SK-N-SH (cell line): ENCODE data around the gene CAPSL. TPM values are rescaled to one million over a fixed set of nuclear protein-coding genes. Genes with fewer than 3 reads are reported as not detected.

Experiments
- CTCF ChIA-PET: fragments of 300-600, 350-600 bp; formaldehyde crosslinking; extraction: SDS; loops from one replicate; lab custom pipeline; 2021; lab: Yijun Ruan, JAX
- POLR2A ChIA-PET: fragments of 350-600 bp; sonication (Branson Sonifier 250); formaldehyde crosslinking; extraction: SDS; loops from one replicate; lab custom pipeline; 2020; ENCODE audit warnings: antibody characterized with exemption, inconsistent platforms; lab: Yijun Ruan, JAX
- DNase-seq: peaks from one replicate; pipeline ENCODE4 v3.0.0; 2012
- H2AFZ ChIP-seq: fragments of 200-600 bp; sonication (generic); 2 replicates; pipeline ENCODE4 v1.8.1; 2016; ENCODE audit warnings: antibody characterized with exemption, mild to moderate bottlenecking, low read depth
- H3F3A ChIP-seq: fragments of 200-600 bp; sonication (generic); replicated peaks from 2 replicates; pipeline ENCODE3; 2016; ENCODE audit warnings: antibody characterized with exemption, mild to moderate bottlenecking; ENCODE audit not compliant: insufficient read depth
- H3K27ac ChIP-seq, 2 experiments: fragments of 200-500 bp in 1 of 2; fragments of 200-600 bp in 1 of 2; sonication (Bioruptor generic) in 1 of 2; sonication (generic), shearing (Covaris generic) in 1 of 2; 2 replicates each; pipeline versions ENCODE4 v1.5.1 to v1.6.1; 2014 to 2016; ENCODE audit warnings: low read depth in 2 of 2, inconsistent platforms in 1 of 2, low read length in 1 of 2, mild to moderate bottlenecking in 1 of 2, mixed read lengths in 1 of 2
- H3K27me3 ChIP-seq: fragments of 200-600 bp; sonication (generic), shearing (Covaris generic); 2 replicates; pipeline ENCODE4 v1.6.1; 2016; ENCODE audit warnings: mixed run types; ENCODE audit not compliant: insufficient read depth
- H3K36me3 ChIP-seq, 2 experiments: fragments of 200-500 bp in 1 of 2; fragments of 200-600 bp in 1 of 2; sonication (Bioruptor generic) in 1 of 2; sonication (generic) in 1 of 2; replicated peaks in 1 of 2; 2 replicates each; pipeline versions ENCODE3 to v1.5.1; 2014 to 2016; ENCODE audit warnings: low read length in 1 of 2, mild to moderate bottlenecking in 1 of 2; ENCODE audit not compliant: insufficient read depth in 2 of 2, control insufficient read depth in 1 of 2
- H3K4me1 ChIP-seq, 2 experiments: fragments of 200-500 bp in 1 of 2; fragments of 200-600 bp in 1 of 2; sonication (Bioruptor generic) in 1 of 2; sonication (generic), shearing (Covaris generic) in 1 of 2; 2 replicates each; pipeline versions ENCODE4 v1.5.1 to v1.6.1; 2014 to 2016; ENCODE audit warnings: low read depth in 1 of 2, low read length in 1 of 2, mixed run types in 1 of 2; ENCODE audit not compliant: insufficient read depth in 2 of 2, control insufficient read depth in 1 of 2
- H3K4me2 ChIP-seq: fragments of 200-600 bp; sonication (generic), shearing (Covaris generic); 2 replicates; pipeline ENCODE4 v1.6.1; 2017; ENCODE audit warnings: mixed run types
- H3K4me3 ChIP-seq, 2 experiments: fragments of 200-500 bp in 1 of 2; fragments of 200-600 bp in 1 of 2; sonication (Bioruptor generic) in 1 of 2; sonication (generic), shearing (Covaris generic) in 1 of 2; 2 replicates each; pipeline versions ENCODE4 v1.5.1 to v1.8.1; 2014 to 2016; ENCODE audit warnings: low read depth in 2 of 2, inconsistent platforms in 1 of 2, low read length in 1 of 2, mild to moderate bottlenecking in 1 of 2, mixed read lengths in 1 of 2, moderate library complexity in 1 of 2
- H3K79me2 ChIP-seq: fragments of 200-600 bp; sonication (generic); 2 replicates; pipeline ENCODE4 v1.8.1; 2017; ENCODE audit warnings: mild to moderate bottlenecking; ENCODE audit not compliant: insufficient read depth
- H3K9ac ChIP-seq: fragments of 200-600 bp; sonication (generic); 2 replicates; pipeline ENCODE4 v1.6.1; 2017; ENCODE audit warnings: mixed run types
- H3K9me2 ChIP-seq: fragments of 200-600 bp; sonication (generic); 2 replicates; pipeline ENCODE4 v1.6.1; 2017; ENCODE audit warnings: mixed run types
- H3K9me3 ChIP-seq: fragments of 200-600 bp; sonication (generic); 2 replicates; pipeline ENCODE4 v1.6.1; 2017; ENCODE audit warnings: mixed run types, mild to moderate bottlenecking, moderate library complexity
- H4K20me1 ChIP-seq: fragments of 200-600 bp; sonication (generic); 2 replicates; pipeline ENCODE4 v1.6.1; 2017; ENCODE audit warnings: mild to moderate bottlenecking, mixed run types; ENCODE audit not compliant: insufficient read depth
- EP300 ChIP-seq, 2 experiments: IDR thresholded peaks; 2 replicates each; pipeline versions ENCODE4 v1.4.0 to v1.6.1; 2012; ENCODE audit warnings: borderline replicate concordance in 1 of 2, low read depth in 1 of 2, low read length in 1 of 2
- FOXJ3 ChIP-seq: sonication (generic); formaldehyde crosslinking; IDR thresholded peaks from 2 replicates; pipeline ENCODE4 v1.5.1; 2020; ENCODE audit warnings: mild to moderate bottlenecking, missing genetic modification reagents
- GATA2 ChIP-seq: sonication (generic); formaldehyde crosslinking; IDR thresholded peaks from 2 replicates; pipeline ENCODE4 v1.5.0; 2020; ENCODE audit warnings: mild to moderate bottlenecking, missing genetic modification reagents
- MEF2A ChIP-seq: IDR thresholded peaks from 2 replicates; pipeline ENCODE4 v1.4.0; 2012; ENCODE audit warnings: low read depth, borderline replicate concordance
- RFX5 ChIP-seq: IDR thresholded peaks from 2 replicates; pipeline ENCODE4 v1.6.1; 2012; ENCODE audit warnings: mild to moderate bottlenecking, improper control_type of control experiment, low read length
- RXRA ChIP-seq: IDR thresholded peaks from 2 replicates; pipeline ENCODE4 v1.4.0; 2012; ENCODE audit warnings: low read depth, mild to moderate bottlenecking, borderline replicate concordance
- SMC3 ChIP-seq: IDR thresholded peaks from 2 replicates; pipeline ENCODE4 v1.6.1; 2012; ENCODE audit warnings: low read depth, low read length, improper control_type of control experiment
- TAF1 ChIP-seq: IDR thresholded peaks from 2 replicates; pipeline ENCODE4 v1.6.1; 2012; ENCODE audit warnings: low read depth, mild to moderate bottlenecking, low read length, moderate library complexity, borderline replicate concordance
- TEAD4 ChIP-seq: IDR thresholded peaks from 2 replicates; pipeline ENCODE4 v1.4.0; 2012; ENCODE audit warnings: mild to moderate bottlenecking, borderline replicate concordance; ENCODE audit not compliant: insufficient read depth
- USF1 ChIP-seq: IDR thresholded peaks from 2 replicates; pipeline ENCODE4 v1.4.0; 2012; ENCODE audit warnings: low read depth, borderline replicate concordance
- YY1 ChIP-seq: IDR thresholded peaks from 2 replicates; pipeline ENCODE4 v1.4.0; 2012; ENCODE audit warnings: low read depth, mild to moderate bottlenecking
- WGBS: methylation state at CpG from one replicate; pipeline ENCODE4 v1.1.6; 2017; ENCODE audit warnings: low lambda C conversion rate; 5-methylcytosine and 5-hydroxymethylcytosine counted together
- polyA plus RNA-seq, 3 experiments: library from polyadenylated mRNA; depleted of rRNA; stranded (reverse); fragments of >200 nt; gene quantifications; 2 replicates each; pipeline ENCODE4 v1.2.3, GENCODE V29; 2012
- TF ChIP-seq, protein P1 (sequence below): IDR thresholded peaks from 2 replicates; pipeline ENCODE4; 2012
- TF ChIP-seq, protein P2 (sequence below): fragments of 200-600 bp; sonication (generic); IDR thresholded peaks from 2 replicates; pipeline ENCODE4 v1.6.1; 2017; ENCODE audit warnings: antibody characterized with exemption, mild to moderate bottlenecking, moderate library complexity
- TF ChIP-seq, protein P3 (sequence below): IDR thresholded peaks from 2 replicates; pipeline ENCODE4 v1.6.1; 2012; ENCODE audit warnings: mild to moderate bottlenecking, low read depth, low read length, moderate library complexity
- TF ChIP-seq, protein P4 (sequence below): IDR thresholded peaks from 2 replicates; pipeline ENCODE4 v1.4.0; 2012; ENCODE audit warnings: low read depth, borderline replicate concordance

CAPSL gene
- polyA plus RNA-seq, 1 of the 3 experiments (the other 2 are of a cell fraction): 0.23 TPM

- TF ChIP-seq EP300 (IDR thresholded peaks at IDR 0.05; ENCODE audit: borderline replicate concordance in 1 of 2, low read depth in 1 of 2, low read length in 1 of 2) (peak; percentile 51 to 86; a peak in 2 of 4 replicates), TAF1 (no peak), FOXJ3 (no peak), USF1 (no peak), RXRA (peak; percentile 40; the same call in 1 of the 2 replicates), GATA2 (CRISPR knock-in tag) (no peak), RFX5 (no peak)
- TF ChIP-seq, protein P1, sequence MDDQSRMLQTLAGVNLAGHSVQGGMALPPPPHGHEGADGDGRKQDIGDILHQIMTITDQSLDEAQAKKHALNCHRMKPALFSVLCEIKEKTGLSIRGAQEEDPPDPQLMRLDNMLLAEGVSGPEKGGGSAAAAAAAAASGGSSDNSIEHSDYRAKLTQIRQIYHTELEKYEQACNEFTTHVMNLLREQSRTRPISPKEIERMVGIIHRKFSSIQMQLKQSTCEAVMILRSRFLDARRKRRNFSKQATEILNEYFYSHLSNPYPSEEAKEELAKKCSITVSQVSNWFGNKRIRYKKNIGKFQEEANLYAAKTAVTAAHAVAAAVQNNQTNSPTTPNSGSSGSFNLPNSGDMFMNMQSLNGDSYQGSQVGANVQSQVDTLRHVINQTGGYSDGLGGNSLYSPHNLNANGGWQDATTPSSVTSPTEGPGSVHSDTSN: peak; percentile 81
Measured at GRCh38 chr5:35884191-35884769, 54.1 kb downstream of the CAPSL start (continued).

GRCh38 chr5:35881758-35882157, 56.7 kb downstream of the CAPSL start:
- no peaks in the 10 kb centered on the region for H3K36me3 ChIP-seq
- POLR2A ChIA-PET: no interaction called here
- H3K9me2 ChIP-seq: no peaks in the 10 kb centered on the region
- no peak for TF ChIP-seq SMC3
- TF ChIP-seq YY1: no peak
- TF ChIP-seq, protein P2, sequence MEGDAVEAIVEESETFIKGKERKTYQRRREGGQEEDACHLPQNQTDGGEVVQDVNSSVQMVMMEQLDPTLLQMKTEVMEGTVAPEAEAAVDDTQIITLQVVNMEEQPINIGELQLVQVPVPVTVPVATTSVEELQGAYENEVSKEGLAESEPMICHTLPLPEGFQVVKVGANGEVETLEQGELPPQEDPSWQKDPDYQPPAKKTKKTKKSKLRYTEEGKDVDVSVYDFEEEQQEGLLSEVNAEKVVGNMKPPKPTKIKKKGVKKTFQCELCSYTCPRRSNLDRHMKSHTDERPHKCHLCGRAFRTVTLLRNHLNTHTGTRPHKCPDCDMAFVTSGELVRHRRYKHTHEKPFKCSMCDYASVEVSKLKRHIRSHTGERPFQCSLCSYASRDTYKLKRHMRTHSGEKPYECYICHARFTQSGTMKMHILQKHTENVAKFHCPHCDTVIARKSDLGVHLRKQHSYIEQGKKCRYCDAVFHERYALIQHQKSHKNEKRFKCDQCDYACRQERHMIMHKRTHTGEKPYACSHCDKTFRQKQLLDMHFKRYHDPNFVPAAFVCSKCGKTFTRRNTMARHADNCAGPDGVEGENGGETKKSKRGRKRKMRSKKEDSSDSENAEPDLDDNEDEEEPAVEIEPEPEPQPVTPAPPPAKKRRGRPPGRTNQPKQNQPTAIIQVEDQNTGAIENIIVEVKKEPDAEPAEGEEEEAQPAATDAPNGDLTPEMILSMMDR: no peak
- no peak for TF ChIP-seq MEF2A
- H3K9me3 ChIP-seq: no peaks in the 10 kb centered on the region
- H3K27me3 ChIP-seq: no peaks in the 10 kb centered on the region
- CTCF ChIA-PET: interaction anchor here (1.4 to 1.5 kb wide), 2 partner anchors 43 to 45 kb away, joined by 4 to 5 read pairs; no protein-coding TSS in a partner anchor
- no peak overlapping the region for H3K4me3 ChIP-seq
- H3F3A ChIP-seq: peaks cover 5% of the 10 kb centered on the region
- WGBS: 68% methylated on average over 2 of the region's 2 CpGs
- no peaks in the 10 kb centered on the region for H4K20me1 ChIP-seq
- no peak overlapping the region for H3K4me2 ChIP-seq
- H3K79me2 ChIP-seq: no peaks in the 10 kb centered on the region
- H3K27ac ChIP-seq: no peak overlapping the region
- no peak overlapping the region for H2AFZ ChIP-seq
- no peak overlapping the region for H3K9ac ChIP-seq
- no peak for DNase-seq
- H3K4me1 ChIP-seq: peaks cover 0 to 13% of the 10 kb centered on the region in 2 experiments; a peak in 1 of 4 replicates

DNA sequence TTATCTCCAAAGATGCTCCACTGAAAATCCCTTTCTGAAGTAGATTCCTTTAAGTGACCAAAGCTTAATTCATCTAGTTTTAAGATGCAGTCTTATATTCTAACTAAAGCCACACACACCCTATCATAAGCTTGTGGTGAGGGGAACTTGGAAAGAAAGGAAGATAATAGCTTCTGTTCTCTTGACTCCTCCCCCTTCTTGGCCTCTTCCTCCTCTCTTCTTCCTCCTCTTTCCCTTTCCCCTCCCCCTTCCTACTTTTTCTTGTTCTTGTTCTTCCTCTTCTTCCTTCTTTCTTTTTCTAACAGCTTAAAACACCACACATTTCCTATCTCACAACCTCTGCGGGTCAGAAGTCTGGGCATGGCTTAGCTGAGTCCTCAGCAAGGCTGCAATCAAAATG, 58.3 kb downstream of the CAPSL start:
- Histone ChIP-seq H3K9me2 (no peaks in the 10 kb centered on the region), H3K9ac (no peak overlapping the region), H3K4me3 (no peak overlapping the region), H3K9me3 (no peaks in the 10 kb centered on the region), H3K27me3 (no peaks in the 10 kb centered on the region), H3F3A (peaks cover 5% of the 10 kb centered on the region), H2AFZ (no peak overlapping the region), H4K20me1 (no peaks in the 10 kb centered on the region), H3K79me2 (no peaks in the 10 kb centered on the region), H3K4me1 (peaks cover 0 to 13% of the 10 kb centered on the region in 2 experiments; a peak in 1 of 4 replicates), H3K36me3 (no peaks in the 10 kb centered on the region), H3K4me2 (no peak overlapping the region), H3K27ac (no peak overlapping the region)
- POLR2A ChIA-PET: no interaction called here
- 48% methylated on average over 1 of the region's 1 CpG for WGBS
- CTCF ChIA-PET: interaction anchor here (1.2 kb wide), 1 partner anchor 9 kb away, joined by 5 read pairs; no protein-coding TSS in a partner anchor
- no peak for DNase-seq
- TF ChIP-seq, protein P3, sequence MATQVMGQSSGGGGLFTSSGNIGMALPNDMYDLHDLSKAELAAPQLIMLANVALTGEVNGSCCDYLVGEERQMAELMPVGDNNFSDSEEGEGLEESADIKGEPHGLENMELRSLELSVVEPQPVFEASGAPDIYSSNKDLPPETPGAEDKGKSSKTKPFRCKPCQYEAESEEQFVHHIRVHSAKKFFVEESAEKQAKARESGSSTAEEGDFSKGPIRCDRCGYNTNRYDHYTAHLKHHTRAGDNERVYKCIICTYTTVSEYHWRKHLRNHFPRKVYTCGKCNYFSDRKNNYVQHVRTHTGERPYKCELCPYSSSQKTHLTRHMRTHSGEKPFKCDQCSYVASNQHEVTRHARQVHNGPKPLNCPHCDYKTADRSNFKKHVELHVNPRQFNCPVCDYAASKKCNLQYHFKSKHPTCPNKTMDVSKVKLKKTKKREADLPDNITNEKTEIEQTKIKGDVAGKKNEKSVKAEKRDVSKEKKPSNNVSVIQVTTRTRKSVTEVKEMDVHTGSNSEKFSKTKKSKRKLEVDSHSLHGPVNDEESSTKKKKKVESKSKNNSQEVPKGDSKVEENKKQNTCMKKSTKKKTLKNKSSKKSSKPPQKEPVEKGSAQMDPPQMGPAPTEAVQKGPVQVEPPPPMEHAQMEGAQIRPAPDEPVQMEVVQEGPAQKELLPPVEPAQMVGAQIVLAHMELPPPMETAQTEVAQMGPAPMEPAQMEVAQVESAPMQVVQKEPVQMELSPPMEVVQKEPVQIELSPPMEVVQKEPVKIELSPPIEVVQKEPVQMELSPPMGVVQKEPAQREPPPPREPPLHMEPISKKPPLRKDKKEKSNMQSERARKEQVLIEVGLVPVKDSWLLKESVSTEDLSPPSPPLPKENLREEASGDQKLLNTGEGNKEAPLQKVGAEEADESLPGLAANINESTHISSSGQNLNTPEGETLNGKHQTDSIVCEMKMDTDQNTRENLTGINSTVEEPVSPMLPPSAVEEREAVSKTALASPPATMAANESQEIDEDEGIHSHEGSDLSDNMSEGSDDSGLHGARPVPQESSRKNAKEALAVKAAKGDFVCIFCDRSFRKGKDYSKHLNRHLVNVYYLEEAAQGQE: no peak
- TF ChIP-seq EP300 (IDR thresholded peaks at IDR 0.05; ENCODE audit: borderline replicate concordance in 1 of 2, low read depth in 1 of 2, low read length in 1 of 2): no peak
- no peak for TF ChIP-seq TEAD4
- TF ChIP-seq, protein P4, sequence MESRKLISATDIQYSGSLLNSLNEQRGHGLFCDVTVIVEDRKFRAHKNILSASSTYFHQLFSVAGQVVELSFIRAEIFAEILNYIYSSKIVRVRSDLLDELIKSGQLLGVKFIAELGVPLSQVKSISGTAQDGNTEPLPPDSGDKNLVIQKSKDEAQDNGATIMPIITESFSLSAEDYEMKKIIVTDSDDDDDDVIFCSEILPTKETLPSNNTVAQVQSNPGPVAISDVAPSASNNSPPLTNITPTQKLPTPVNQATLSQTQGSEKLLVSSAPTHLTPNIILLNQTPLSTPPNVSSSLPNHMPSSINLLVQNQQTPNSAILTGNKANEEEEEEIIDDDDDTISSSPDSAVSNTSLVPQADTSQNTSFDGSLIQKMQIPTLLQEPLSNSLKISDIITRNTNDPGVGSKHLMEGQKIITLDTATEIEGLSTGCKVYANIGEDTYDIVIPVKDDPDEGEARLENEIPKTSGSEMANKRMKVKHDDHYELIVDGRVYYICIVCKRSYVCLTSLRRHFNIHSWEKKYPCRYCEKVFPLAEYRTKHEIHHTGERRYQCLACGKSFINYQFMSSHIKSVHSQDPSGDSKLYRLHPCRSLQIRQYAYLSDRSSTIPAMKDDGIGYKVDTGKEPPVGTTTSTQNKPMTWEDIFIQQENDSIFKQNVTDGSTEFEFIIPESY: no peak
